ENCODE results near the gene SYNJ1. TPM values are rescaled to one million over a fixed set of nuclear protein-coding genes. Genes with fewer than 3 reads are reported as not detected.

The SYNJ1 gene
- total RNA-seq (2021) (4.2 to 6.3 TPM (median 6.1 TPM) in 3 replicates), Bru-seq, nascent RNA (percentile 51 among the genes with signal in this experiment)
- long read RNA-seq, experiment 1, full-length matches to known transcripts = 4 of 10 reads
- long read RNA-seq, experiment 1, partial matches to known transcripts = 1 of 10 reads
- long read RNA-seq, experiment 1, other reads (novel, unspliced or antisense) = 5 of 10 reads
- long read RNA-seq, experiment 2, partial matches to known transcripts = 2 of 4 reads
- long read RNA-seq, experiment 2, other reads (novel, unspliced or antisense) = 2 of 4 reads
- long read RNA-seq, experiment 3 = 0 reads

GRCh38 chr21:32727687-32728455 lies at the start of gene SYNJ1:
Gene SYNJ1, minus strand, starts transcription at chr21:32728013. Its CDS starts 1,118 bp downstream, at chr21:32726895.
- Mint-ChIP-seq H3K4me3 (peak within 1 kb of the TSS; percentile 96), H3K27ac (peak within 1 kb of the TSS; percentile 61), H3K9me3 (no peaks in the 10 kb centered on the region), H3K27me3 (ENCODE audit: low read depth) (no peaks in the 10 kb centered on the region), H3K4me1 (peaks cover 9% of the 10 kb centered on the region; the same call in 1 of the 2 replicates), H3K36me3 (no peaks in the 10 kb centered on the region)
- ChIA-PET CTCF (interaction anchor here (0.5 to 2.2 kb wide), 13 partner anchors 24 to 634 kb away, joined by 3 to 7 read pairs (median 4); partner anchors contain the start of genes CFAP298 and PAXBP1), POLR2A (interaction anchor here (0.6 to 1.4 kb wide), 6 partner anchors 8 to 115 kb away, joined by 3 to 10 read pairs (median 4); partner anchors contain the start of genes CFAP298 and PAXBP1)
- DNase-seq (ENCODE audit: low spot score) = peak; percentile 93
- ATAC-seq = peak; percentile 89
- TF ChIP-seq IRF1 (CRISPR knock-in tag; IDR thresholded peaks at IDR 0.05) (no peak), E2F5 (CRISPR knock-in tag; IDR thresholded peaks at IDR 0.05) (no peak; the same call in 1 of the 2 replicates), CBFB (CRISPR knock-in tag; IDR thresholded peaks at IDR 0.05; ENCODE audit: low read depth) (no peak), NFYB (CRISPR knock-in tag; conservative IDR thresholded peaks at IDR 0.05; ENCODE audit: low read depth) (peak; percentile 45; the same call in 1 of the 2 replicates), USF1 (CRISPR knock-in tag; IDR thresholded peaks at IDR 0.05) (peak; percentile 69), FOXP1 (CRISPR knock-in tag; IDR thresholded peaks at IDR 0.05; ENCODE audit: borderline replicate concordance) (peak; percentile 88; the same call in 1 of the 2 replicates), ZNF416 (CRISPR knock-in tag; IDR thresholded peaks at IDR 0.05) (no peak), FOXK1 (CRISPR knock-in tag; IDR thresholded peaks at IDR 0.05) (peak; percentile 65), CREB1 (CRISPR knock-in tag; IDR thresholded peaks at IDR 0.05) (0 out of 2 replicates have a peak, but pooled peaks have one; percentile 11), GABPB1 (CRISPR knock-in tag; IDR thresholded peaks at IDR 0.05) (no peak; the same call in 1 of the 2 replicates), CTCF (IDR thresholded peaks at IDR 0.05) (no peak), ATF3 (CRISPR knock-in tag; conservative IDR thresholded peaks at IDR 0.05) (no peak), ZNF281 (CRISPR knock-in tag; IDR thresholded peaks at IDR 0.05) (no peak), JAZF1 (CRISPR knock-in tag; IDR thresholded peaks at IDR 0.05) (no peak), TEAD1 (CRISPR knock-in tag; IDR thresholded peaks at IDR 0.05) (peak; percentile 61; the same call in 1 of the 2 replicates), ZBTB43 (CRISPR knock-in tag; IDR thresholded peaks at IDR 0.05) (0 out of 2 replicates have a peak, but pooled peaks have one; percentile 52), OVOL2 (CRISPR knock-in tag; IDR thresholded peaks at IDR 0.05; ENCODE audit: borderline replicate concordance) (no peak), ZNF671 (CRISPR knock-in tag; IDR thresholded peaks at IDR 0.05) (no peak), NR2C2 (CRISPR knock-in tag; IDR thresholded peaks at IDR 0.05) (no peak), ZNF138 (CRISPR knock-in tag; conservative IDR thresholded peaks at IDR 0.05) (no peak), ERG (CRISPR knock-in tag; IDR thresholded peaks at IDR 0.05) (no peak), ETV6 (CRISPR knock-in tag; IDR thresholded peaks at IDR 0.05) (peak; percentile 73; the same call in 1 of the 2 replicates), KAT7 (CRISPR knock-in tag; IDR thresholded peaks at IDR 0.05; ENCODE audit: borderline replicate concordance) (peak; percentile 16; the same call in 1 of the 2 replicates), RELA (CRISPR knock-in tag; IDR thresholded peaks at IDR 0.05; ENCODE audit: borderline replicate concordance) (peak; percentile 74; the same call in 1 of the 2 replicates), NR1H2 (CRISPR knock-in tag; IDR thresholded peaks at IDR 0.05) (no peak), EMX1 (CRISPR knock-in tag; IDR thresholded peaks at IDR 0.05) (no peak), MYBL2 (CRISPR knock-in tag; IDR thresholded peaks at IDR 0.05) (peak; percentile 77; the same call in 1 of the 2 replicates)
